Stimulated activated naive CD4-positive, alpha-beta T cell treated with Interleukin-2 at 50 U/mL for 16 hours (primary cell): ENCODE results near the gene SUSD3.

Experiments
- DNase-seq: peaks from one replicate; lab custom pipeline; 2025; lab: John Stamatoyannopoulos, UW

SUSD3 gene

DNA sequence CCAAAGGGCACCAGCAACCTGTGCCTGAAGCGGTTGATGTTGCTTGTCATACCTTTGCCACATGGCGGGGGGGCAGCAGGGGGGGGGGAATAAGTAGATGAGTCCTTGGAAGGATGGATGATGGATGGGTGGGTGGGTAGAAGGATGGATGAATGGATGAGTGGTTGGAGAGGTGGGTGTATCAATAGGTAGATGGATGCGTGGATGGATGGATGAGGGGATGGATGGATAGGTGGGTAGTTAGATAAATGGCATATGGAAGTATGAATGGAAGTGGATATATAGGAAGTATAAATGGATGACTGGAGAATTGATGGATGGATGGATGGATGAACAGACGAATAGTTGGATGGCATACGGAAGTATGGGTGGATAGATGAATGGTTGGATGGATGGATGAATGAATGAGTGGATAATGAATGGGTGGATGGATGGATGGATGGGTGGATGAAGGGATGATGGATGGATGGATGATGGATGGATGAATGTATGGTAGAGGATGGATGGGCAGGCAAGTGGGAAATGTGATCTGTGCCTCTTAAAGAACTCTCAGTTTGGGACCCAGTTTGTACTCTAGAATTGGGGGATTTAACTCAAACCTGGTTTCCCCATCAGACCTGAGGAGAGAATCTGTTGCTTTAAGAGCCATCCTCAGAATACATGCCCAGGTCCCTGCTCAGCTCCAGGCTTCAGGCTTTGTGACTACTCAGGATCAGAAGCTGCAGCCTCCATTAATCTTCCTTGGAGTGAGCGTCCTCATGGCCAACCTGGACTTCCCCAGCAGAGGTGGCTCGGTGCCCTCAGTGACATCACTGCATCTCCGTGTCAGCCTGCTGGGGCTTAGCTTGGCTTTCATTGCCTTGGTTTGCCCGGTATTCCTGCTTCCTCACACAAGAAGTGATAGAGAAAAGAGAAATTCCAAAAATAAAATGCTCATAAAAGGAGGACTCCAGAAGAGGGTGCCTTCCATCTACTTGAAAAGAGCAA lies 27.6 kb upstream of the SUSD3 start:
- DNase-seq = no peak

DNA sequence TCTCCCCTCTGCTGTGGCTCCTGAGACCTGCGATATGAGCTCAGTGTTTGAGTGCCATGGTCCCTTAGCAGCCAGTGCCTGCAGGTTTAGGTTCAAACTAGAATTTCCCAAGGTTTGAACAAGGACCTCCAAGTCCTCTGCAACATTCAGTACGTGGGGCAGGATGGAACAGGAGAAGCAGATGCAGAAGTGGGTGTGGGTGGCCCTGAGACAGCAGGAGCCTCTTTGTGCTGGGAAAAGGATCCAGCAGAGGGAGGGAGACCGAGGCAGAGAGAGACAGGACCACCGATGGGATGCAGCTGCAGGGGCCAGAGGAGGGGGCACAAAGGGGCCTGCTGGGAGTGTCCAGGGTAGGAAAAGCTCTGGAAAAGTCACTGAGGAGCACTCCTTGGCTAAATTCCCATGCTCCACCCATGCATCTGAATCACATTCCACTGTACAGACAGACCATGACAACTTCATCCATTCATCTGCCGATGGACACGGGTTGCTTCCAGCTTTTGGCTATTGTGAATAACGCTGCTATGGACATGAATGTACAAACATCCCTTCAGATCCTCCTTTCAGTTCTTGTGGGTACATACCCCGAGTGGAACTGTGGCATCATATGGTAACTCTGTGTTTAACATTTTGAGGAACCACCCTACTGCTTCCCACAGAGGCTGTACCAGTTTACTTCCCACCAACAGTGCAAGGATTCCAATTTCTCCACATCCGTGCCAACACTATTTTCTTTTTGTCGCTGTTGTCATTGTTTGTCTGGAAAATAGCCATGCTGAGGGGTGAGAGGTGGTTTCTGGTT lies 26.7 kb upstream of the SUSD3 start:
- DNase-seq = no peak

DNA sequence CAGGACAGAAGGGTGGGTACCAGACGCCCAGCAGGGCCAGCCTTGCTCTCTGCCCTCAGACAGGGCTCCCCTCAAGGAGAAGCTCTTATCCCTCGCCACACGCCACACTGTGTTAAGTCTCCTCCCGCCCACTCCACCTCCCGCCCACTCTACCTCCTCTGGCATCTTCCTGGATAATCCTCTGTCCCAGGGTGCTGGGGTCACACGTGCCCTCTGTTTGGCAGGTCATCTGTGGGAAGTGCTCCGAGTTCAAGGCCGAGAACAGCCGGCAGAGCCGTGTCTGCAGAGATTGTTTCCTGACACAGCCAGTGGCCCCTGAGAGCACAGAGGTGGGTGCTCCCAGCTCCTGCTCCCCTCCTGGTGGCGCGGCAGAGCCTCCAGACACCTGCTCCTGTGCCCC lies 26.0 kb upstream of the SUSD3 start:
- DNase-seq = no peak

DNA sequence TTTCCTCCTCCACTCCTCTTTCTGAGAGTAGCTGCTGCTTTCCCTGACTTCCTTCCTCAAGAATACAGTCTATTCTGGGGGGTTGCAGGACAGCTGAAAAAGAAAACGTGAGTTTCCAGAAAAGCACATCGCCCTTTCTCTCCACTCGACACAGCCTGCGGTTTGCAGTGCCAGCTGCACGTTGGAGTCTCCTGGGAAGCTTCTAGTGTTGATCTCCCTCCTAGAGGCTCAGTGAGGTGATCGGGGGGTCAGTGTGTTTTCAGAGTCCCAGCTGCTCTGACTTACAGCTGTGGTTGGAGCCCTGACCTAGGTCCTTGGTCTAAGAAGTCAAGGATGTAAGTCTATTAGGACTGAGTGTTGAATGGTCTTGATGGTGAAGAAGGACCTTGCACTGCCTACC lies 25.0 kb upstream of the SUSD3 start:
- DNase-seq = no peak

DNA sequence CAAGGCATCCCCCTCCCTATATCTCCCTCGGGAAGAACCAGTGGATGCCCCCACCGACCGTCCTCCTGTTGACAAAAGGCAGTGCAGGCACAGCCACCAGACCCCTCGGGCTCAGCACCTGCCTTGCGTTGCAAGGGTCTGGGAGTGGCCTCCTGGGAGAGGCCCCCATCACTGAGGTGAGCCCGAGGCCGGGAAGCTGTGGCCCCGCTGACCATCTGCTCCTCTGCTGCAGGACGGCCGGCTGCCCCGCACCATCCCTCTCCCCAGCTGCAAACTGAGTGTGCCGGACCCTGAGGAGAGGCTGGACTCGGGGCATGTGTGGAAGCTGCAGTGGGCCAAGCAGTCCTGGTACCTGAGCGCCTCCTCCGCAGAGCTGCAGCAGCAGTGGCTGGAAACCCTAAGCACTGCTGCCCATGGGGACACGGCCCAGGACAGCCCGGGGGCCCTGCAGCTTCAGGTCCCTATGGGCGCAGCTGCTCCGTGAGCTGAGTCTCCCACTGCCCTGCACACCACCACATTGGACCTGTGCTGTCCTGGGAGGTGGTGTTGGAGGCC lies 23.3 kb upstream of the SUSD3 start:
- DNase-seq = no peak

DNA sequence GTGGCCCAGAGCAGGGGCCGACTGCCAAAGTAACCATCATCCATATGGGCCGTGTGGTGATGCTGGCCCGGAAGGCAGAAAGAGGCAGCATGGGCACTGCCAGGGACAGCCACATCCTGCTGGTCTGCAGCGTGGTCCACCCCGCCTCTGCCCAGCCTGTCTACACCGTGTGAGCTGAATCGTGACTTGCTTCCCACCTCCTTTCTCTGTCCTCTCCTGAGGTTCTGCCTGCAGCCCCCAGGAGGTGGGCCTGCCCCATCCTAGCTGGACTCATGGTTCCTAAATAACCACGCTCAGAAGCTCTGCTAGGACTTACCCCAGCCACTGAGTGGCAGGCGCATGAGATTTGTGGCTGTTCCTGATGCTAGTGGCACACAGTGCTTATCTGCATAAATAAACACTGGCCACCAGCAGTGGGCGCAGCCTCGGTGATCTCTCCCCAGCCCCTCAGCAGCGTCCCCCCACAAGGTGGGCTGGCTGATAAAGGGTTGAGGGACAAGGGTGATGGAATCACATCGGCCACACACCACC lies 22.6 kb upstream of the SUSD3 start:
- DNase-seq = no peak

DNA sequence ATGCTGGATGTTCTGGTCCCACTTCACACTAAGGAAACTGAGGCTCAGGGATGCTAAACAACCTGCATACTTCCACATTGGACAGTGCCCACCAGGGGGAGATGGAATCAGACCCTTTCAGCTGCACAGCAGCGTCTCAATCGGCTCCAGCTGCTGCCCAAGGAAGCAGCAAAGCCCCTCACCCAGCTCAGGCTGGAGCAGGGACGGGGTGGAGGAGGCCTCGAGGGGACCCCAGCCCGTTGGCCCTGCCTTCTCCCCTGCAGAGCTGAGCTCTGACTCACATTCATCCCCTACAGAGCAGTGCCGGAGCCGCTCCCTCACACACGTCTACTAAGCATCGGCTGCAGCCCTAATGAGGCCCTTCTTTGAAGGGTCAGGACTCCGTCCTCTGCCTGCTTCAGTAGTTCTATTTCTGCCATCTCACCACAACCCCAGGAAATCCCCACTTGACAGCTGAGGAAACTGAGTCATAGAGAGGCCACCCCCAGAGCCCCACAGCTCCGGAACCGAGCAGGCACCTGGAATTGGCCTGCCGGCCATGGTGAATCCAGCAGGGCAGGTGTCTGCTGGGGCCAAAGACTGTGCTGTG lies 21.5 kb upstream of the SUSD3 start:
- DNase-seq = no peak

DNA sequence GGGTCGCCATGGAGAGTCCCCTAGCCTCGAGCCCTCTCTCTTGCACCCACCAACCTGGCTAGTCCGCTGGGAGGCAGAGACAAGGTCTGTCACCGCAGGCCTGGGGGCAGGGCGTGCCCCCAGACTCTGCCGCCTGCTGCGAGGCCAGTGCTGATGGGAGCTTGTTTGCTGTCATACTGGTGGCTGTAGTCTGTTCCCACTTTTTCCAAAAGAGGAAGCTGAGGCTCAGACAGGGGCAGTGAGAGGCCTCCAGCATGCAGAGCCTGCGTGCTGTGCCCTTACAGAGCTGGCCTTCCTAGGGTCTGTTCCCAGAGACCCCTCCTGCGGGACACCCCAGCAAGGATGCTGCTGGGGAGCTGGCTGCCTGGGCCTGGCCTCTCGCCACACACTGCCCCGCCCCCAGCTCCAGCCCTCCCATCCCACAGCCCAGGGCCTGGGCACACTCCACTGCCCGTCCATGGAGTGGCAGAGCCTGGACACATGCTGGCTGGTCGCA lies 21.0 kb upstream of the SUSD3 start:
- no peak for DNase-seq

DNA sequence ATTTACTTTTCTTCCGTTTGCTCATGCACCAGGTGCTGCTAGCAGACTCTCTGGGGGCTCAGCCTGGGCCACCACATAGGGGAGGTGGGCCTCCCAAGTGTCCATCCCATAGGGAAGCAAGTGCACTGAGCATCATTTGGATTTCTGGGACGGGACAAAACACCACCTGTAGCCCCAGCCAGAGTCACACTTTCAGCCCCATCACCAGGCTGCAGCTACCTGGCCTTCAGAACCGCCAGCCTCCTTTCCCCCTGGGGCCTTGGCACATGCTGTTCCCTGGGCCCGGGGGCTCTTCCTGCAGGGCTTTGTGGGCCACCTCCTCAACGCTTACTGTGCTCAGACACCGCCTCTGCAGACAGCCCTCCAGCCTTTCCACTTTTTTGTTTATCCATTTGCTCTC lies 19.6 kb upstream of the SUSD3 start:
- no peak for DNase-seq

DNA sequence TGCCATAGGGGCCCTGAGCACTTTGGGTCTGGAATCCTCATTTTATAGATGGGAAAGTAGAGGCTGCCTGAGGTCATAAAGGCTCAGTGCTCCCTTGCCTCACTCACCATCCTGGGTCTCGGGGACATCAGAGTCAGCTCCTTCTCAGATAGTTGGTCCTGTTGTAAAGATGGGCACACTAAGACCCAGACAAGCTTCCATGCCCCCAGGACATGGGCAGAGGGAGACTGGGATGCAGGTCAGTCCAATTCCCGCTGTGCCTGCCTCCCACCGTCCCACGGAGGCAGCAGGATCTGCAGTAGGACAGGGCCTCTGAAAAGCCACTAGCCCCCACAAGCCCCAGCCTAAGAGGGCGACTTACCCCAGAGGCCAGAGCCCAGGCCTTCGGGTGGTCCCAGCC lies 19.0 kb upstream of the SUSD3 start:
- no peak for DNase-seq

DNA sequence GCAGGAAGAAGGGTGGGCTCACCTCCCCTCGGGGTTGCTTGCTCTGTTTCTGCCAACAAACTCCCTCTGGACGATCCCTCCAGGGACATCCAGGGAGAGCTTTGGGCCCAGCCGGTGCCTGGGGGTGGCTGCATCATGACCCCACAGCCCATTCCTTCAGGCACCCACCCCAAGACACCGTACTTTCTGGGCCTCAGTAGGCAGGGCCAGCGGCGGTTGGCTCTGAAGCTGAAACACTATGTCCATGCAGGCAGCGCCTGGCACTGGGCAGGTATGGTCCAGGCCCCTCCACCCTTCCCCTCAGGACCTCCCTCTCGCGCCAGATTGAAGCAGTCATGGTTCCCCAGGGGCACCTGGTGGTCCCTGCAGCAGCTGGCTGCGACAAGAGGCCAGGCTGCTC lies 18.5 kb upstream of the SUSD3 start:
- DNase-seq = no peak

DNA sequence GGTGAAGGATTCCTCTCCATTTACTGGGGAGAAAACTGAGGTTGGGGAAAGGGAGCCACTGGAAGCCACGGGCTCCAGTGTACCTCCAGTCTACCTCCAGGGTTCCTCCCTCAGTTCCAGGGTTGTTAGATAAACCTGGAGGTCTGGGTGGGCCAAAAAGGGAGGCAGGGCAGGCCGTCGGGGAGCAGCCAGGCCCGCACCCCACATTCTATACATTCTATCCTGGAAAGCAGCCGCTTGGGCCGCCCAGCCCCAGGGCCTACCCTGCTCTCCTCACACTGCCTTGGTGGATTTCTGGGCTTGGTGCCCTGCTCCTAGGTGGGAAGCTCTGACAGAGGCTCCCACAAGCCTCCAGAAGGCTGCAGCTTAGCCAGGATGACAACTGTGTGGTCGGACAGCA lies 18.1 kb upstream of the SUSD3 start:
- no peak for DNase-seq

DNA sequence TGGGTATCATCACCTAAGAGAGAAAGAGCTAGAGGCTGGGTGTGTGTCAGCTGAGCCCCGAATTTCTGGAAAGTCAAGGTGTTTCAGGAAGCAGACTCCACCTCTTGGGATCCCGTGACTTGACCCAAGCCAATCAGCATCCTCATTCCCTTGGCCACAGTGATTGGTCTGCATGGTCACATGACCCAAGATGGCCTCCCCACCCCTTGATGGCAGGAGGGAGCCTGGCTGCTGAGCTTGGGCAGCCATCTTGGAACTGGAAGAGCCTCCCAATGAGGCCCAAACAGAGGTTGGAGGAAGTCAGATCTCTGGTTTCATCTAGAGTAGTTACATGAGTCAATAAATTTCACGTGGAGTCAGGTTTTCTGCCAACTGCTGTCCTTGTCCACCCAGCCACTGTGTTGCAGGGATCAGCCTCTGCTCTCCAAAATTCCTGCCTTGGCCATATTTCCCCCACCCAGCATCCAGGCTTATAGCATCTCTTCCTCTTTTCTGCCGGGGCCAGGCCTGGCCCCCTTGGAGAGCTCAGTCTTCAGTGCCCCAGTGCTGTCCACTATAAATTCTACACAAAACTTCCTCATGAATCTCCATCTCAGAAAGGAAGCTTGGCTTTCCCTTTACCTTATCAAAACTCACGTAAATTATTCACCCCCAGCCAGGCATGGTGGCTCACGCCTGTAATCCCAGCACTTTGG lies 17.2 kb upstream of the SUSD3 start:
- no peak for DNase-seq

DNA sequence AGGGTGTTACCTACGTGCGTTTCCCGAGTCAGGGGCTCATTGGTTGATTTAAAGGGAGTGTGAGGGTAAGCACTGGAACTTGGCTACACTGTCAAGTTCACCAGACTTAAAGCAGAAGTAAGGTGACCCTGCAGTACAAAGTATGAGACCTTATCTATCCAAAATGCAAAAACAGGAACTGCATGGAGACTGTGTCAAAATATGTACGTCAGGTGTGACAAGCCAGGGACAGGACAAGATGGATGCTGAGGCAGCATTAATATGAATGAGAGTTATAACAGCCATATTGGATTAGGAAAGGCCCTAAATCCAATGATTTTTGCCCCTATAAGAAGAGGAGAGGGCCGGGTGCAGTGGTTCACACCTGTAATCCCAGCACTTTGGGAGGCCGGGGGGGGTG lies 15.4 kb upstream of the SUSD3 start:
- no peak for DNase-seq

DNA sequence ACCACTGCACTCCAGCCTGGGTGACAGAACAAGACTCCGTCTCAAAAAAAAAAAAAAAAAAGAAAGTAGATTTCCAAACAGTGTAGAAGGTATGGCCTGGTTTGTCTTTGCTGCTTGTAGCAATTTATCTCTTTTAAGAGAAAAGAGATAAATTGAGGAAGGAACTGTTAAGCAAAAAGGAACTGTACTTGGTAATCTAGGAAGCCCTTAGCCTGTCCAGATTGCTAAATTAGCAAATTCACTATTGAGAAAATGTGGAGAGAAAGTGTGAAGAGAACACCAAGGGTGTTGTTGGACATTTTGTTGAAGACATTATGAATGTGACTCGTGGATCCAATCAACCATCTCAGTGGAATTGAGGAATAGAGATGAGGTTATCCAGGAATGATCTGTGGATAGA lies 13.0 kb upstream of the SUSD3 start:
- no peak for DNase-seq

DNA sequence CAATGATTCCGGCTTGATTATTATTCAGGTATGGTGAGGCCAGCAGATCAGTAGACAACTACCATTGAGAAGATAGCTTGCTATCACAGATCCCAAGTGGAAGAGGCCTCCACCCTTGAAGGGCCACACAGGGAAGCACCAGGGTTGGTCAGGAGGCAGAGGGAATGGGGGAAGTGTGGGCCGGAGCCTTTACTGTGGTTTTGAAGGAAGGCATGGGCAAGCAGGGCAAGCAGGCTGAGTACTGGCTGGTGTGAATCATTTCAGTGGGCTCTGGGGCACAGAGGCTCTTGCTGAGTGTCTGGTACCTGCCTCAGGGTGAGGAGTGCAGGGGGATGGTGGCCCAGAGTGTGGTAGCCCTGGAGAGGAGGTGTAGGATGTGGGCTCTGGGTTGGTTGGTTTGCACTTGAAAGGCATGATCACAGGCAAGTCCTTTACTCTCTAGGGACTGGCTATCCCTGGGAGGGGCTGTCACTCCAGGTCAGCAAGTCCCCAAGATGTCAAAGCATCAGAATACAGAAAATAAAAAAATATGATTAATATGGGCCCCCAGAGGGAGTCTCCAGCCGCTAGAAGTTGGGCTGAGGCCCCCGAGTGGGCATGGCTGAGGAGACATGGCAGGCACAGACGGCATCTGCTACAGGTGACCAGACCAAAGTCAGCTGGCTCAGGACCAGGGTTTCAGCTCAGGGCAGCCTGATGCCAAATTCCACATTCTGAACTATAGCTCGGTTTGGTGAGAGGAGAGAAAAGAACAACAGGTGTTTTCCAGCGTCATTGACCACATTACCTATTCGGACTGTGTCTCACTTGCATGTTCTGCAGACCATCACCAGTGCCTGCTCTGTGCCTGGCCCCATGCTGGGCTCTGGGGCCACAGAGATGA lies 9.7 kb upstream of the SUSD3 start:
- no peak for DNase-seq

DNA sequence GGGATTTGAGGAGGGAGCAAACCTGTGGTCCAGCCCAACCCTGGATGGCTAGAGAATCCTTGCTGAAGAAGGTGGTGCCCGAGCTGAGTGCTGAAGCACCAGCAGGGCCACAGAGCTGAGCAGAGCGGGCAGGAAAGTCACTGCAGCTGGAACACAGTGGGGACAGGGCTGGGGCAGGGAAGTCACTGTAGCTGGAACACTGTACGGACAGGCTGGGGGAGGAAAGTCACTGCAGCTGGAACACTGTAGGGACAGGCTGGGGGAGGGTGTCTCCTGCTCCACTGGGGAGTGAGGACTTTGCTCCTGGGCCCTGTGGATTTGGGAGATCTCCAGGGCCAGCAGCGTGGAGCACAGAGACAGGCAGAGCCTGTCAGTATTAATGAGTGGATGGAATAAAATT lies 9.0 kb upstream of the SUSD3 start:
- no peak for DNase-seq

DNA sequence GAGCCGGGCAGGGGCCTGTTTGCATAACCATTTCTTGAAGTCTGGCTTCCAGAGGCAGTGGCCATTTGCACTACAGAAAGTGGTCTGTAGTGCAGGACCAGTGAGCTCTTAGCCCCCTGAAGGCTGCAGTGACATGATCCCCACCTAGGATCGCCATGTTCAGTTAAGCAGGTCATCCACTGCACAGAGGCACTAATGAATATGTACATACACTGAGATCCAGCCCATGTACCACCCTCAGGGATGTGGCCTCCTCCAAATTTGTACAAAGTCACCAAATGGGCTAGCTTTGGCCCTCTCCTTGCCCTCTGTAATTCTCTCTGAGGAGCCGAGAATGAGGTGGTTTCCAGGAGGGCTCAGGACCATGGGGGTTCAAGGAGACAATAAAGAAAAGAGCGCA lies 8.3 kb upstream of the SUSD3 start:
- no peak for DNase-seq

DNA sequence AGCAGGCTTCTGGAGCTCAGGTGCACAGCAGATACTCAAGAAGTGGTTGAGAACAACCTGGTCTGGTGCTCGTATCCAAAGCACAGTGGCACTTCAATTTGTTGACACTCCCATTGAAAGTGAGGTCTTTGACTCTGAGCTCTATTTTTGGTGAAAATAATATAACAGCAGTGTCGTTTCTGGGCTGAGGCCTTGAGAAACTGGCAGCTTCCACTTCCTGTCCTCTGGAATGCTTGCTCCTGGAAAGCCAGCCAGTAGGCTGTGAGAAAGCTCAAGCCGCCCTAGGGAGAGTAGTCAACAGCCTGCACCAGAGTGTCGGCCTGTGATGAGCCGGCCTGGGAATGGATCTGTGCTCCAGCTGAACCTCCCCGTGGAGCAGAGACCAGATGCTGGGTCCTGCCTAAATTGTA lies 6.8 kb upstream of the SUSD3 start:
- no peak for DNase-seq

DNA sequence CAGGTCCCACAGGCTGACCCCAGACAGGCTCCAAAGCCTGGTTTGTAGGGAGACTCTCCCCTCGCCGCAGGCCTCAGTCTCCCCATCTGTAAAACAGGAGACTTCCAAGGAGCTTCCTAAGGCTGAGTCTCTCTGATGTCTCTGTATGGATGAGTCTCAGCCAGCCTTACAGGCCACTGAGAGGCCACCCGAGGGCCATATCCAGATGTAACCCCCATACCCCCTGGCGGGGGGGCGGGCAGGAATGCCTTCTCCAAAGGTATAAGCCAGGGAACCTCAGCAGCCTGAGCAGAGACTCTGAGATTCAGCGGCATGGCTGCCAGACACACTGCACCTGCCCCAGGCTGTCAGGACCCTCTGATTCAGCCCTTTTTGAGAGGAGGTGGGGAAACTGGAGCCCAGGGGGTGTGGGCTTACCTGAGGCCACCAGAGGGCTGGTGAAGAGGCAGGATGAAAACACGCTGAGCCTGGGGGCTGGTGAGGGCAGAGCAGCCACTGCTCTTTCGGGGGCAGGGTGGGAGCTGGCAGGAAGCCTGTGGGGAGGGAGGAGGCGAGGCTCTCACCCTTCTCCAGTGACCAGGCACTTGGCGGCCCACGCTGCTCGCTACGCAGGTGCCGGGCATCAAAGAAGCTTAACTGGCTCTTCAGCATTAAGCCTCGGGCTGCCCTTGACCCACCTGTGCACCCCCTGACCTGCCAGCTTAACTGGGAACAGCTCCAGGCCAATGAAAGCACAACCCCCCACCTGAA lies 5.5 kb upstream of the SUSD3 start:
- DNase-seq = no peak
